AML-193 (cell line): ENCODE data around the gene ALS2.
A peak's percentile ranks its signal among the peaks of the same experiment; 100 is the strongest.
"Not testable (repeated sequence)": the region's sequence is repeated elsewhere in the genome, so short reads cannot be mapped to it uniquely, and the experiment has no call there.

Experiments used
- DNase-seq, 2 experiments: peaks; one replicate each; lab custom pipeline; 2025; lab: John Stamatoyannopoulos, UW

Gene ALS2

DNA sequence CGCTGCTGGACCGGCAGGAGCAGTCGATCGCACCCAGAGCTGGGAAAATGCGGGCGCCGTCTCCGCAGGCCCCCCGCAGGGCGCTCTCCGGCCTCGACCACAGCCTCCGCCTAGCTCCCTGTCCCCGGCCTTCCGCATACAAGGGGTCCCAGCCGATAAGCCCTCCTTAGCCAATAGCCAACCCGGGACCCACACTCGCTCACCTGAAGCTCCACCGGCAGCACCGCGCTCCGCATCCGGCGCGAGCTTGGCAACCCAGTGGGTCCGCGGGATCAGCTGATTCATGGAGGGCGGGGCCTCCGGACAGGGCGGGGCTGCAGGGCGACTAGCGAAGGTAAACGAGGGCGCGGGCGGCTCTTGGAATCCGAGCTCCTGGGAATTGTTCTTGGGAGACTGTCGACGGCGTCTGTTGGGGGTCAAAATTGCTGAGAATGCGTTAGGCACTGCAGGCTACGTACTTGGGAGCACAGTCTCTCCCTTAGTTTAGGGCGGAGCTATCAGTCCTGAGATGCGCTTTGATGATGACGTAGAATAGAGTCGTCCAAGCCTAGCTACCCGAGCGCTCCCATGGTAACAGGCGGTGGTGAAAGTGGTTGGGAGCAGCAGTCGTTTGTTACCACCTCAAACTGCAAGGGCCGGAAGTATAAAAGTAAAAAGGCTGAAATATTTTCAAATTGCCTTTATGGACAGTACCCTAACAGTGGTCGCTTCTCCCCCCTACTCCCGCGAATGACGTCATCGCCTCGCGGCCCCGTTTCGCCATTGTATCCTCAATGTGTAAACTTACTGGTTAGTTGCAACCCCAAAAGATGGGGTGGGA is at the start of gene ALS2:
Gene ALS2, minus strand, starts transcription at position 260 of the 820 bp plus-strand sequence. CDS start 12,048 bp downstream, outside the sequence.
- peak; percentile 90 to 92 for DNase-seq

DNA sequence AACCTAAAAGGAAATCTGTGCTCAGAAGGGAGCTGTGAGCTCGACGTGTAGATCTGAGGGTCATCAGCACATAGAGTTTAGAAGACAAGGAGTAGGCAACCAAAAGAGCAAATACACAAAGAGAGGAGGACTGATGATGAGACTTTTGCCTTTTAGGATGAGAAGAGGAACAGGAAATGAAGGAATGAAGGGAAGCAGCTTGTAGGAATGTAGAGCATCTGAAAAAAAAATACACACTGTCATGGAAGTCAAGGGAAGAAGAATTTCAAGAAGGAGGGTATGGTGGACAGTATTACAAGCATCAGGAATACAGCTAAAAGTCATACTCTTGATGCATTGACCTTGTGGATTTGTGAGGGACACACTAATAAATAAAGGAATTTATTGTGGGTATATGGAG is 47.5 kb upstream of the ALS2 start:
- DNase-seq = no peak

DNA sequence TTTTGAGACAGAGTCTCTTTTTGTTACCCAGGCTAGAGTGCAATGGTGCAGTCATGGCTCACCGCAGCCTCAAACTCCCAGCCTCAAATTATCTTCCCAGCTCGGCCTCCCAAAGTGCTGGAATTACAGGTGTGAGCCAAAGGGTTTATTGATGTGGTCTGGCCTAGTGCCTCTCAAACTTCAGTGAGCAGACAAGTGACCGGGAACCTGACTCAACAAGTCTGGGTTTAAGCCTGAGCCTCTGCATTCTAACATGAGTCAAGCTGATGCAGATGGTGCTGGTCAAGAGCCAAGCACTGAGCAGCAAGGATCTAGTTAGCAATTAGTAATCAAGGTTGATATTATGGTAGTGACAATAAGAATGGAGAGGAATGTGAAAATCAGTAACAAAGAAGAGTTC is 46.9 kb upstream of the ALS2 start:
- DNase-seq = no peak

DNA sequence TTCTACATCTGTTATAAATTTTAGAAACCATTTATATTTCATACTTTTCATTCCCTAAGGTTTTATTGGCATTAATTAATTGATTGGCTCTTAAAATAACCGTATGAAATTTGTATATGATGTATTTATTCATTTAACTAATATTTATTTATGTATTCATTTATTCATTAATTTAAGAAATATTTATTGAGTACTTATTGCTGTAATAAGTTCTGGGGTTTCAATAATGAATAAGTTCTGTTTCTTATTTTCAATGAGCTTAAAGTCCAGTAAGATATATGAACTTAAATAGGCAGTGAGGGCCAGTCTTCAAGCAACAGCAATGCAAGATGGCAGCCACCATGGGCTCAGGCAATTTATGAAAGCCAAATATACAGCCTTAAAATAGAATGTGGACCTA is 43.5 kb upstream of the ALS2 start:
- no peak for DNase-seq

DNA sequence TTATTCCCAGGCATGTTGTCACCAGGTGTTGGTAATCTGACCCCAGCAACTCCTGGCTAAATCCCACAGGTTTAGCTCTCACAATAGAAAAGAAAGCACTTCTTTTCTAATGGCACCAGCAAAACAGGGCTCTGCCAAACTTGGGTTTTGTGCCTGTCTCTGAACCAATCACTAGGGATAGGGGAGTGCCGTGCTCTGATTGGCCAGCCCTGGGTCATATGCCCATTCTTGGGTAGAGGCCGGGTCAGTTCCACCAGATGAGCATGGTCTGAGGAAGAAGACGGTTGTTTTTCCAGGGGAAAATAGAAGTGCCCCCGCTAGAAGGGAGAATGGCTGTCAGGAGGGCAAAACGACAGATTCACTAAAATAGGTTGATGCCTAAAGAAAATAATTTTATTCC is 40.3 kb upstream of the ALS2 start:
- no peak for DNase-seq

DNA sequence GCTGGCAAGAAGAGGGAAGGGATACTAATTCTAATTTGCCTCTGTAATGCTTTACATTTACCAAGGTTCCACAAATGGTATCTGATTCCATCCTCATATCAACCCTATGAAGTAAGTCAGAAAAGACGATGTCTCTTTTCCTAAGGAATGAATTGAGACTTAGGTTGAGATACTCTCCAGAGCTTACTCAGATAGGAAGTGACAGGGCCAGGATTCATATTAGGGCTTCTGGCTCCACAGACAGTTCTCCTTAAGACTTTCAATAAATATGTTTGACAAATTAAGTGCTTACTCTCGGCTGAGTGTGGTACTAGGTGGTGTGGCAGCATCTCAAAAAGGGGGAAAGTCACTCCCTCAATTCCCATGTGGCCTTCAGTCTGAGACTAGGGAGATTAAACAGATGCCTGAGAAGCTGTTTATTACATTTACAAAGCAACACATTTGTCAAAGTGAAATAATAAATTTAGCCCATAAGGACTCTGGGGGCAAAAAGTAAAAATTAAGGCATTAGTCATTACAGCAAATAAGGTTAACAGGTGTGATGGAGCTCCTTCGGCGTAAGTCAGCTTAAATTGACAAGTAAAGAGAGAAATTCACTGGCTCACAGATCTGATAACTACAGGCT is 39.8 kb upstream of the ALS2 start:
- DNase-seq = no peak

DNA sequence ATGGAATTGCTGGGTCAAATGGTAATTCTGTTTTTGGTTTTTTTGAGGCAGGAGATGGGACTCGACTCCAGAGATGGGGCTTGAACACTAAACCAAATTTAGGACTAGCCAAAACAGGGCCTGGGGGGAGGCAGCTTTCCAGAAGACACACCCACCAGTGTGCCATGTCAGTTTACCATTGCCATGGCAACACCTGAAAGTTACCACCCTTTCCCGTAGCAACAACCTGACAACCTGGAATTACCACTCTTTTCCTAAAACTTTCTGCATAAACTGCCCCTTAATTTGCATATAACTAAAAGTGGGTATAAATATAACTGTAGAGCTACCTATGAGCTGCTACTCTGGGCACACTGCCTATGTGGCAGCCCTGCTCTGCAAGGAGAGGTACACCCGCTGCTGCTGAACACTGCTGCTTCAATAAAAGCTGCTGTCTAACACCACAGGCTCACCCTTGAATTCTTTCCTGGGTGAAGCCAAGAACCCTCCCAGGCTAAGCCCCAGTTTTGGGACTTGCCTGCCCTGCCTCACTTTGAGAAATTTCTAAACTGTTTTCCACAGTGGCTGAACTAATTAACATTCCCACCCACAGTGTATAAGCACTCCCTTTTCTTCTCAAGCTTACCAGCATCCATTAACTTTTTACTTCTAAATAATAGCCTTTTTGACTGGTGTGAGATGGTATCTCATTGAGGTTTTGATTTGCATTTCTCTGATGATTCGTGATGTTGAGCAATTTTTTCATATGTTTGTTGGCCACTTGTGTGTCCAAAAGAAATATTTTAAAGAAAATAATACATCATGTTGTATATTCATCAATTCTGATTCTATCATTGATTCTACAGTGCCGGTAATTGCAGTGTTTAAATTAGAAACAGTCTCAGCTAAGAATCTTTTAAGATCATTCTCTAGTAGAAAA is 36.2 kb upstream of the ALS2 start:
- DNase-seq = no peak

DNA sequence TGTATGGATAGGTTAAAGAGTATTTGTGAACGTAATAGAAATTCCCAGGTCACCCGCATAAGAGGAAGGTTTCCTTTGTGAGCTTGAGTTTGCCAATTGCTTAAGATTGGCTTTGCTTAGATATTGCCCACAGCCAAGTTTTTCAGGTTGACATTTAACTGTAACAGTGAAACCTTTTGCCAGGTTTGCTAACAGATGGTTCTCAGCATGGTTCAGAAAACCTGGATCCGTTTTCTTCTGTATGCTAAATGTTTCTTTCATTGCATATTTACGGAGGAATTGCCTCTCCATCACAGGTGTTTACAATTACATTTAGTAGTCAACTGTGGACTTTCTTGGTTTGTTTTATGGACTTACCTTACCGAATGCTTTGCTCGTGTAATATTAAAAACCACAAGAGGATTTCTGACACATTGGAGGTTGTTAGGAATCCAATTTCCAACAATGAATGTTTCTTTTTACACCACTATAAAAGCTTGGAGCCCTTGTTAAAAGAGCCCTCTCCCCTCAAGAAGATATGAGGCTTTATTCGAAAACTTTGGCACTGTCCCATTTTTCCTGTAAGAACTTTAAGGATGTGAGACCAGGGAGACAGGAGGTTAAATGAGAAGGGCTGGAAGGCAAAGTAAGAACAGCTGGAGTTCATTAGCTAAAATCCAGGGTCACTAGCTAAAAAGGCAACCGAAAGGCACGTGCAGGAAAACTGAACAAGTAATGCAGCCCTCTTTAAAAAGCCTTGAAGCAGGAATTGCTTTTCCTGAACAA is 33.4 kb upstream of the ALS2 start:
- no peak for DNase-seq

DNA sequence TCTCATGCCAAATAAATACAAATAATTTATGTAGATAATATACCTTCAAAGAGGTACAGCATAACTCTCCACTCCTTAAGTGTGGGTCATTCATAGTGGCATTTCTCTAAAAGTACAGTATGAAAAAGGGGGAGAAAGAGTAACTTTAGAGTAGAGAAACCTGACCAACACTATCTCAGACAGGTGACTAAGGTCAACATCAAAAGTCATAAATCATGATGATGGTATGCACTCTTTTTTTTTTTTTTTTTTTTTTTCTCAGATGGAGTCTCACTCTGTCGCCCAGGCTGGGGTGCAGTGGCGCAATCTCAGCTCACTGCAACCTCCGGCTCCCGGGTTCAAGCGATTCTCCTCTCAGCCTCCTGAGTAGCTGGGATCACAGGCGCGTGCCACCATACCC is 29.9 kb upstream of the ALS2 start:
- not testable (repeated sequence) for DNase-seq

DNA sequence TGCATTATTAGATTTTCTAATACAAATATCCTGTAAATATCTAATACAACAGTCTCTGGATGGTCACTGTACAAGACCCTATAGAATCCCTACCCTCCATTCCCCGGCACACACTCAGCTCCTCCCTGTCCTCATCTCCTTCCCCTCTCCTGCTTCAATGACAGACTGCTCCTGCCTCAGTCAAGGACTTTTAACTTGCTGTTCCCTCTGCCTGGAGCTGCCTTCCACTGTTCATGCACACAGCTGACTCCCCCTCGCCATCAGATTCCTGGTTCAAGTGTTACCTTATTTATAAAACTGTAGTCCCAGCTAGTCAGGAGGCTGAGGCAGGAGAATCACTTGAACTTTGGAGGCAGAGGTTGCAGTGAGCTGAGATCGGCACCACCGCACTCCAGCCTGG is 28.9 kb upstream of the ALS2 start:
- DNase-seq = no peak

DNA sequence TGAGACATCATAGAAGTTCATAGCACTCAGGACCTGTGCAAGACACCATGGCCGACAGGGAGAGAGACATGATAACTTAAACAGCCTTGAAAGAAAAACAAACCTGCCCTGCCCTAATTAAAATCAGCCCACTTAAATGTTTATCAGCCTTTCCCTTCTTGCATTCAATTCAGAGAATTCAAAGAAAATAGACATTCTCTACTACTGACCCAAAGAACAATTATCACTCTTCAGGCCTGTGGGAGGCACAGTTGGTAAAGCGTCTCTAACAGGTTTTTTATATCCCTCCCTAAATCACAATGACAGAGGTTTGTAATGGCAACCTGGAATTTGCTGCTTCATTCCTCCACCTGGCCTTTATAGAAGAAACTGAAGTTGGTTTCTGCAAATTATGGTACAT is 27.3 kb upstream of the ALS2 start:
- no peak for DNase-seq

DNA sequence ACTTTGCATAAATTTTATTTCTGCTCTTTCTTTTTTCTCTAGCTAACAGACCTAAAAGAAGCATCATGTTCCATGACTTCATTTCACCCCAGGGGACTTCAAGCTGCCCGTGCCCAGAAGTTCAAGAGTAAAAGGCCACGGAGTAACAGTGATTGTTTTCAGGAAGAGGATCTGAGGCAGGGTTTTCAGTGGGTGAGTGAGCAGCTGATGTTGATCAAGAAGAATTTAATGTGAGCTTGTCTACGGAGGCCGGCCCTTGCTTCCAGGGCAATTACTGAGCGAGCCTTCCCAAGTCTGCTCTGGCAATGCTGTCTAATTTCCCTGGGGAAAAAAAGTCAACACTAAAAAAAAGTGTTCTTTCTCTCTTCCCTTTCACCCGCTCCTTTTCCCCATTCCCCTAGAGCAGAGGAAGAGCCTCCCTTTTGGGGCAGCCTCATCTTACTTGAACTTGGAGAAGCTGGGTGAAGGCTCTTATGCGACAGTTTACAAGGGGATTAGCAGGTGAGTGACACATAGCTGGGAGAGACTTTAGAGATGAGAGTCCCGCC is 26.8 kb upstream of the ALS2 start:
- no peak for DNase-seq

DNA sequence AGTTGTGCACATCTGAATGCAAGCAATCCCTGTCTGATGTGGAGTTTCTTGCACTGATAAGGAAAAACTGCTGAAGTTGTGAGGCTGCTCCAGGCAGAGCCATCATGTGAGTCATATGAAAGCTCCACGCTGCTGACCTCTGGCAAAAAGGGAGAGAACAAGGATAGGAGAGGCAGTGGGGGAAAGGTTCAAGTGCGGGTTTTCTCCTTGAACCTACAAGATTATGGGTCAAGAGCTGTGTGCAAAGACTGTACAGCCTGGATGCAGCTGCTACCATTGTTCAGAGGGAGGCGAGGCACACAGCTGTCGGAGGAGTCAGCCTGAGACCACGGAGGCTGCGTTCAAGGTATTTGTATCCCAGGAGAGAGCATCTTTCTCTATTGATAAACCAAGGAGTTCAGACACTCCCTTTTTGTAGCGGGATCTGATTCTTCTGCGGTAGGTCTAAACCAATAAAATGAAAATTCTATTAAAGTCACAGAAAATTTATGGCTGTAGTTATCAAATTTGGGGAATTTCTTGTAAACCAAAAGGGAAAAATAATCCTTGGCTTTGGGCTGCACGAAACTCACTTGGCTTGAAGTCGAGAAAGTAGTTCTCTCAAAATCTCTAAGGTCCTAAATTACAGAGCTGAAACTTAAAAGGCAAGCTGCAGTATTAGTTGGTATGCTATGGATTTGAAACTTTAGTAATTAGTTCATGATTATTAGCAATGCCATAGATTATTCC is 25.9 kb upstream of the ALS2 start, which contains the start of gene CDK15:
Gene CDK15, plus strand, starts transcription at position 96 of the 729 bp plus-strand sequence. Its CDS starts 128 bp downstream, at position 224.
- DNase-seq = no peak

DNA sequence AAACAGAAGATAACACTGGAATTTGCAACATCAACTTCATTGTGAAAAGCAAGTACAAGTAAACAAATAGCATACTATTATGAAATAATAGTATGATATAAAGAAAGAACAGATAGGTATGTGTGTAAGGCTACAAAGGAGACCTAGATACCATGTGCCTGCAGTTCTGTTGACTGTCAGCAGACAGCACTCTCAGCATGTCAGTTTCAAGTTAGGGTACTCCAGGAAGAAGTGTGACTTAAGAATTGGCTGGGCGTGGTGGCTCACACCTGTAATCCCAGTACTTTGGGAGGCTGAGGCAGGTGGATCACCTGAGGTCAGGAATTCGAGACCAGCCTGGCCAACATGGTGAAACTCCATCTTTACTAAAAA is 18.2 kb upstream of the ALS2 start:
- peak in 1 of 2 experiments; percentile 17 for DNase-seq

DNA sequence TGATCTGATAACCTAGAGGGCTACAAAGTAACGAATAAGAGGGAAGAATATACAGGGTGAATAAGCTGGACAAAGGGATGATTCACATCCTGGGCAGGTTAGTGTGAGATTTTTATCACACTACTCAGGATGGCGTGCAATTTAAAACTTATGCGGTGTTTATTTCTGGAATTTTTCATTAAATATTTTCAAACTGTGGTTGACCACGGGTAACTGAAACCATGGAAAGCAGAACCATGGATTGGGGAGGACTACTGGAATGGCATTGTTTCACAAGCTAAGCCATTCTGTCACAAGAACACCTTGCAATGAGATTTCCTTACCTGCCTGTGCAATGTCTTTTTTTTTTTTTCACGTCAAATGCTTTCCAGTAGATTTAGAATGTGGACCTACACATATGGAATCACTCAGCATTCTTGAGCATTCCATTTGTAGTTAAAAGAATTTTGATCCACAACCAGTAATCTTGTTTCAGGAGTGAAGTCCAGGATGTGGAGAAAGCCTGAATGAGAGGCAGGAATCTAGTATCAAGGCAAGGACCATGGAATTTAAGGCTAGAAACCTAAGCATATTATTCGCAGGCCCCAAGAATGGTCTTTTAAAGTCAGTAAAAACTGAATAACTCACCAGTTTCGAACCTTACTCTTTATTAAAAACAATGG is 17.6 kb upstream of the ALS2 start:
- no peak for DNase-seq

DNA sequence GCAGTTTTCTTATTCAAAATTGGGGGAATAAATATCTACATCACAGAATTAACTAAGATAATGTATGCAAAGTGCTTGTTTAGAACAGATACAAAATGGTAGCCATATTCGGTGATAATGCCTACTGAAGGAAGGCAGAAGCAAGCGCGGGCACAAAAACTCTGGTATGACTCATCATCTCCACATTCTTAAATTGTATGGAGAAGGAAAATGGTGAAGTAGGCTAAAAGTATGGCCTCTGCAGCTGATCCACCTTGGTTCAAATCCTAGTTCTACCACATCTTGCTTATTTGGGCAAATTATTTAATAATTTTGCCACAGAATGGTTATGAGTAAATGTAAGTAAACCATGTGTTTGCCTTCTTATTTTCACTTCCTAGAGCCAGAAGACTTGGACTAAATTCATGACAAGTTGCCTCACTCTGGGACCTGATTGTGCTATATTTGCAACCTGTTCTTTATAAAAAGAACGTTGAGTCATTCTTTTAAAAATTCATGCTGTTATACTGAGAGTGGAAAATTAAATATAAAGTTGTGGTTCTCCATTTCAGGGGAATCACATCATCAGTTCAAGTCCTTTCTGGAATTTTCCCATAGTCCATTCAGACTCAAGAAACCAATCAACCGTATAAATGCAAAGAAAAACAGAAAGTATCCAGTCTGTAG is 16.6 kb upstream of the ALS2 start:
- DNase-seq = no peak

DNA sequence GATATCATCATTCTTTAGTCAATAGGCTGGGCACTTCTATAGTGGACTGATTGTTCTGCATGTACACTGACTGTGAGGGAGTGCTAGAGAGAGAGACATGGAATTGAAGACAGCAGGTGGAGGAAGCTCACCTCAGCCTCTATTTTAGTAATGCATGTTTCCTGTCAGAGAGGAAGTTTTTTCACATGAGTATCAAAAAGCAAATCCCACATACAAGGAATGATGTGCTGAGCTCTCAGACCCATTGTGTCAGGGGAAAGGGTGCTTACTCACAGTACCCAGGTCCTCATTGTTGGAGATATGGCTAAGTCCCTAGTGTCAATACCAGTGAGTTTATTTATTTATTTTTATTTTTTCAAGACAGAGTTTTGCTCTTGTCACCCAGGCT is 15.7 kb upstream of the ALS2 start:
- no peak for DNase-seq

DNA sequence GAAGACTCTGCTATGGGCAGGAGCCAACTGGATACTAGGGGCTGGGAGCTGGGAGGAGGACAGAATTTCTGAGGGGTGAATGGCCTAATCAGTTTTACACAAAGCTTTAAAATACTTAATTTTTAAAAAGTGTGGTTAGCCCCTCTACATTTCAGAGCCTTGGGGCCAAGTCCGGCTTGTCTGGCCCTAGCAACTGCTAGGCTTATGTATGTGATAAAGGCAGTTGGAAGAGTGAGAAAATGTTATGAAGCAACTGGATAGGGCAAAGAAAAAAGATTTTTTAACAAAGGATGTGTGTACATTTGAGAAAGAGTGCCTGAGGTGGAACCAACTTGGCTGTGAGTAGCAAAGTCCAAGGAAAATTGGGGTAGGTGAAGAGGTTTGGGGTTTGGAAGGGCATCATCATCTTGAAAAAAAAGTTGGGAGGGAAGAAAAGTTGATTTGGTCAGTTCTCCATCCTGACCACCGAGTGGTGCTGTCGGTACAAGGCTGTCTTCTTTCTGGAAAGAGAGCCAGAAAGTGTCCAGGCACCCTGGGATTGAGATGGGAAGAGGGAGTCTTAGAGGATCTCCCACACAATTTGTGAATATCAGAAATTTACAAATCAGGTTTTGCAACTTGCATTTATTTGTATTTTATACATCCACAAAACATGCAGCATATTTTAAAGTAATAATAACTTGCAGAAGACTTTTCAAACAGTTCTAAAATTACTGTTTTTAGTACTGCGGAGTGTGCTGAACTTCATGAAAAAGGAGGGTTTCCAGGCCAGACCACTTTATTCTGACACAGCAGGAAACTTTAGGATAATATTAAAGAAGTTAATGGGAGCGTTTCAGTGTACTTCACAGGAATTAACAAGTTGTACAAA is 15.1 kb upstream of the ALS2 start:
- DNase-seq = peak; percentile 25 to 27

DNA sequence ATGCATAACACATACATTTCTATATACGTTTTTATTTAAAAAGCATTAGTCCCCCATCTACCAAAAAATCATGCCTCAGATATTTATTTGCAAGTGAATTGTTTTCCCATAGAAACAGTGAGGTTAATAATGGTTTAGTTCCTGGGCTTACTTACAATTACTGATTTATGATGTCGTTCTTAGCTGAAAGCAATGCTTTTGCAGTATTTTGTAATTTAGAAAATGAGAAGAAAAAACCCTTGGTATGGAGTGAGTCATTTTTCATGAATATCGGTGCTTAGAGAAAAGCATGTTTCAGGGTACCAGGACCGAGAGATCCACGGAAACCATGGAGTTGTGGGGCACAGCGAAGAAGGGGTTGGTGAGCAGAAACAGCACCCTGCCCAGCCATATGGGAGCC is 13.6 kb upstream of the ALS2 start:
- no peak for DNase-seq
